Adipose tissue (tissue), 3 donors: ENCODE measurements around the gene SFTPD. TPM values are rescaled to one million over a fixed set of nuclear protein-coding genes. Genes with fewer than 3 reads are reported as not detected.
"Not testable (repeated sequence)": the region's sequence is repeated elsewhere in the genome, so short reads cannot be mapped to it uniquely, and the experiment has no call there.

ENCODE experiments used
- H3K27ac ChIP-seq: one replicate; pipeline ENCODE4 v1.5.1; 2013; ENCODE audit warnings: low read depth, low read length
- WGBS, 3 donors: extraction: QIAGEN DNeasy Blood & Tissue Kit; methylation state at CpG; one replicate each; pipeline ENCODE4 v1.1.7; 2013; 5-methylcytosine and 5-hydroxymethylcytosine counted together
- polyA plus RNA-seq, 3 donors: library from polyadenylated mRNA; stranded (reverse); fragments of 200-250 nt; gene quantifications; one replicate each; pipeline ENCODE4 v1.2.3, GENCODE V29; 2013
- donor health status: healthy with polysubstance abuse.
- donor health status: Bipolar disorder and iron deficiency.
- donor health status: healthy.

Gene SFTPD
- polyA plus RNA-seq, 3 donors, result 0.45 to 1.2 (median 0.48) TPM

DNA sequence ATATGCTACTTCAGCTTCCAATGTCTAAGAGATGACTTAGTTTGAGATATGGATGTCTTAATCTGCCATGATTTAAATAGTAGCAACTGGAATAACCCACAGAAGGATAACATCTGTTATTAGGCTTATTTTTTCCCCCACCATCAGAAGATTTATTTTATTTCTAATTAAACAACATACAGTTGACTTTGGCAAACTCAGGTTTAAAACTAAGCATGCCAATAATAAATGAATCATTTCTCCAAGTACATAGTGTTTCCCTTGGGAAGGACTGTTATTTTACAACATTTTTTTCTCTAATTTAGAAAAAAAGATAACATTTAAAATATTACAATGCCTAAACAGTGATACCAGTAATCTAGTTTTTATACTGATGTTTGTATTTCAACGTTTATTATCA is 58.4 kb downstream of the SFTPD start:
- no peak overlapping the region for H3K27ac ChIP-seq
- 8 to 63% (median 50%) methylated on average over 1 of the region's 1 CpG for WGBS, 3 donors

- not testable (repeated sequence) for H3K27ac ChIP-seq
- WGBS, 3 donors, result 45 to 65% (median 55%) methylated on average over 2 of the region's 2 CpGs
These were observed 59.9 kb downstream of the SFTPD start for GRCh38 chr10:79888984-79889383.

Other genes starting within 250 kb of the SFTPD start
- under 1 TPM; 0.16 to 0.67 (median 0.39) TPM for gene NUTM2B, start 245.9 kb downstream of the SFTPD start, polyA plus RNA-seq
- gene NUTM2E, start 122.4 kb downstream of the SFTPD start, polyA plus RNA-seq, result under 1 TPM in 2 of 3 donors, not detected in 1; 0.21 to 0.58 TPM
- gene TMEM254, start 129.6 kb upstream of the SFTPD start, polyA plus RNA-seq, result 10 to 100 TPM in 1 of 3 donors, 1 to 10 TPM in 2; 9.2 to 15.1 (median 9.8) TPM
- 100 to 1,000 TPM in 1 of 3 donors, 10 to 100 TPM in 1, 1 to 10 TPM in 1; 4.7 to 101 (median 38.5) TPM for gene PLAC9, start 183.6 kb upstream of the SFTPD start, polyA plus RNA-seq